Sigmoid colon (tissue), 7 donors: ENCODE data around the gene APLP2. TPM values are rescaled to one million over a fixed set of nuclear protein-coding genes. Genes with fewer than 3 reads are reported as not detected.

Experiments
- DNase-seq: peaks from one replicate; pipeline ENCODE4 v3.0.0-alpha.2; 2019
- H3K27ac ChIP-seq, 4 donors: fragments of 200-600 bp; sonication (generic); one replicate each; pipeline ENCODE4 v1.5.1; 2016 to 2019; ENCODE audit warnings: mild to moderate bottlenecking in 1 of 4
- H3K27me3 ChIP-seq, 3 donors: fragments of 200-600 bp; sonication (generic); one replicate each; pipeline ENCODE4 v1.5.1; 2019; ENCODE audit warnings: mild to moderate bottlenecking in 1 of 3
- H3K36me3 ChIP-seq, 4 donors: fragments of 200-600 bp; sonication (generic); one replicate each; pipeline ENCODE4 v1.5.1; 2016 to 2019
- H3K4me1 ChIP-seq, 4 donors: fragments of 200-600 bp; sonication (generic); one replicate each; pipeline ENCODE4 v1.5.1; 2017 to 2019
- H3K4me3 ChIP-seq, 4 donors: fragments of 200-600 bp; sonication (generic); one replicate each; pipeline ENCODE4 v1.5.1; 2017 to 2019; ENCODE audit warnings: mild to moderate bottlenecking in 2 of 4, moderate library complexity in 1 of 4
- H3K9me3 ChIP-seq, 4 donors: fragments of 200-600 bp in 3 of 4; sonication (generic) in 3 of 4; one replicate each; pipeline versions ENCODE4 v1.5.1 to v1.6.1; 2013 to 2019
- CTCF ChIP-seq, 4 experiments: fragments of 450-650 bp in 3 of 4; fragments of 200-600 bp in 1 of 4; IDR thresholded peaks; one replicate each; pipeline ENCODE4 v1.5.1; 2016 to 2019; ENCODE audit warnings: antibody characterized with exemption in 4 of 4, mild to moderate bottlenecking in 3 of 4, moderate library complexity in 2 of 4
- EP300 ChIP-seq, 4 donors: sonication (generic); formaldehyde crosslinking; IDR thresholded peaks; one replicate each; pipeline ENCODE4 v1.6.1; 2017; ENCODE audit warnings: antibody characterized with exemption in 4 of 4
- POLR2A ChIP-seq, 2 donors: fragments of 450-650 bp; IDR thresholded peaks; one replicate each; pipeline ENCODE4 v1.6.1; 2016; ENCODE audit warnings: antibody characterized with exemption in 2 of 2, mild to moderate bottlenecking in 2 of 2, moderate library complexity in 2 of 2
- POLR2AphosphoS5 ChIP-seq, 4 donors: sonication (generic); formaldehyde crosslinking; IDR thresholded peaks; one replicate each; pipeline ENCODE4 v1.6.1; 2017; ENCODE audit warnings: antibody characterized with exemption in 4 of 4
- WGBS, 2 donors: extraction: QIAGEN DNeasy Blood & Tissue Kit; methylation state at CpG; one replicate each; pipeline ENCODE4 v1.1.7; 2013; 5-methylcytosine and 5-hydroxymethylcytosine counted together
- intact Hi-C: fragments of 100-400 bp; cut with DNase I; formaldehyde crosslinking; loops from one replicate; pipeline ENCODE4 v1.15.1; 2023
- polyA plus RNA-seq, 3 donors: library from polyadenylated mRNA; stranded (reverse); fragments of 200-250 nt; gene quantifications; one replicate each; pipeline ENCODE4 v1.2.3, GENCODE V29; 2013
- total RNA-seq, 4 donors: library from RNA; depleted of rRNA; stranded (reverse); fragments of >200 nt; gene quantifications; one replicate each; pipeline ENCODE4 v1.1.0, GENCODE V29; 2016
- donor health status: healthy with polysubstance abuse.
- donor health status: Bipolar disorder and iron deficiency.
- donor health status: healthy.

Gene APLP2
- total and polyA plus RNA-seq, 7 donors: 39.0 to 276 (median 247) TPM

GRCh38 chr11:130124096-130124495 lies 54.4 kb downstream of the APLP2 start:
- WGBS, 2 donors: 57 to 75% methylated on average over 4 of the region's 4 CpGs
- Histone ChIP-seq H3K36me3 (peaks cover 20 to 65% (median 31%) of the 10 kb centered on the region in 4 donors), H3K27ac (peak overlapping the region; percentile 39 to 71 (median 47)), H3K4me1 (peaks cover 0 to 11% (median 8%) of the 10 kb centered on the region in 4 donors), H3K27me3 (no peaks in the 10 kb centered on the region), H3K9me3 (no peaks in the 10 kb centered on the region), H3K4me3 (no peak overlapping the region)
- TF ChIP-seq EP300 (IDR thresholded peaks at IDR 0.05): peak in 1 of 4 donors; percentile 15
- peak; percentile 27 to 72 (median 43) for TF ChIP-seq POLR2AphosphoS5 (IDR thresholded peaks at IDR 0.05)
- no peak for TF ChIP-seq CTCF (IDR thresholded peaks at IDR 0.05)
- DNase-seq: peak; percentile 86
- intact Hi-C loops: no loop called here

GRCh38 chr11:130125638-130126037 lies 55.9 kb downstream of the APLP2 start:
- no peaks in the 10 kb centered on the region for H3K9me3 ChIP-seq
- peaks cover 24 to 80% (median 36%) of the 10 kb centered on the region in 4 donors for H3K36me3 ChIP-seq
- TF ChIP-seq CTCF (IDR thresholded peaks at IDR 0.05) (no peak), EP300 (IDR thresholded peaks at IDR 0.05) (no peak), POLR2A (IDR thresholded peaks at IDR 0.05) (no peak), POLR2AphosphoS5 (IDR thresholded peaks at IDR 0.05) (no peak)
- WGBS, 2 donors: 94 to 95% methylated on average over 4 of the region's 4 CpGs
- no peaks in the 10 kb centered on the region for H3K27me3 ChIP-seq
- H3K27ac ChIP-seq: no peak overlapping the region
- intact Hi-C loops: no loop called here
- DNase-seq: no peak
- peaks cover 0 to 19% (median 8%) of the 10 kb centered on the region in 4 donors for H3K4me1 ChIP-seq
- H3K4me3 ChIP-seq: no peak overlapping the region

- 94 to 95% methylated on average over 5 of the region's 5 CpGs for WGBS, 2 donors
- peaks cover 0 to 19% (median 8%) of the 10 kb centered on the region in 4 donors for H3K4me1 ChIP-seq
- no peaks in the 10 kb centered on the region for H3K9me3 ChIP-seq
- no peak overlapping the region for H3K27ac ChIP-seq
- intact Hi-C loops: no loop called here
- H3K36me3 ChIP-seq: peaks cover 26 to 89% (median 39%) of the 10 kb centered on the region in 4 donors
- H3K27me3 ChIP-seq: no peaks in the 10 kb centered on the region
- no peak for DNase-seq
- H3K4me3 ChIP-seq: no peak overlapping the region
- TF ChIP-seq CTCF (IDR thresholded peaks at IDR 0.05): no peak
- no peak for TF ChIP-seq POLR2AphosphoS5 (IDR thresholded peaks at IDR 0.05)
- no peak for TF ChIP-seq EP300 (IDR thresholded peaks at IDR 0.05)
- no peak for TF ChIP-seq POLR2A (IDR thresholded peaks at IDR 0.05)
These were observed 56.8 kb downstream of the APLP2 start for GRCh38 chr11:130126516-130126915.

GRCh38 chr11:130127509-130127908 lies 57.8 kb downstream of the APLP2 start:
- no peak overlapping the region for H3K4me3 ChIP-seq
- peaks cover 22 to 86% (median 34%) of the 10 kb centered on the region in 4 donors for H3K36me3 ChIP-seq
- DNase-seq: no peak
- intact Hi-C loops: no loop called here
- H3K4me1 ChIP-seq: peaks cover 0 to 19% (median 8%) of the 10 kb centered on the region in 4 donors
- no peaks in the 10 kb centered on the region for H3K9me3 ChIP-seq
- no peak overlapping the region for H3K27ac ChIP-seq
- no peaks in the 10 kb centered on the region for H3K27me3 ChIP-seq
- WGBS, 2 donors: 78 to 92% methylated on average over 4 of the region's 4 CpGs
- TF ChIP-seq CTCF (IDR thresholded peaks at IDR 0.05) (no peak), EP300 (IDR thresholded peaks at IDR 0.05) (no peak), POLR2AphosphoS5 (IDR thresholded peaks at IDR 0.05) (no peak), POLR2A (IDR thresholded peaks at IDR 0.05) (no peak)

GRCh38 chr11:130128626-130129025 lies 58.9 kb downstream of the APLP2 start:
- Histone ChIP-seq H3K9me3 (no peaks in the 10 kb centered on the region), H3K4me3 (no peak overlapping the region), H3K27ac (no peak overlapping the region), H3K4me1 (peaks cover 0 to 19% (median 8%) of the 10 kb centered on the region in 4 donors), H3K27me3 (no peaks in the 10 kb centered on the region), H3K36me3 (peaks cover 14 to 83% (median 27%) of the 10 kb centered on the region in 4 donors)
- TF ChIP-seq POLR2A (IDR thresholded peaks at IDR 0.05) (no peak), POLR2AphosphoS5 (IDR thresholded peaks at IDR 0.05) (no peak), CTCF (IDR thresholded peaks at IDR 0.05) (no peak), EP300 (IDR thresholded peaks at IDR 0.05) (no peak)
- intact Hi-C loops: no loop called here
- 38 to 97% methylated on average over 2 of the region's 2 CpGs for WGBS, 2 donors
- DNase-seq: no peak
